ENCODE measurements around the gene LIPH.

Gene LIPH

GRCh38 chr3:185528532-185528931 lies 23.9 kb downstream of the LIPH start:
- H3K23ac ChIP-seq (ENCODE audit: low read length in 2 of 2) = no peak overlapping the region
- 94% methylated on average over 5 of the region's 6 CpGs for WGBS
- no peak overlapping the region for H2AFZ ChIP-seq (ENCODE audit: low read depth, low read length)
- no peaks in the 10 kb centered on the region for H3K9me3 ChIP-seq (ENCODE audit: control insufficient read depth, low read length)
- H3K79me1 ChIP-seq (replicated peaks; ENCODE audit: low read length, poor library complexity, severe bottlenecking) = no peaks in the 10 kb centered on the region
- H3K36me3 ChIP-seq (ENCODE audit: control insufficient read depth in 1 of 2, insufficient read depth in 2 of 2, low read depth in 1 of 2, low read length in 2 of 2) = no peaks in the 10 kb centered on the region
- H3K27me3 ChIP-seq (ENCODE audit: control insufficient read depth in 1 of 2, insufficient read depth in 1 of 2, low read length in 2 of 2) = peaks cover 0 to 7% of the 10 kb centered on the region in 2 experiments
- no peak overlapping the region for H3K27ac ChIP-seq (ENCODE audit: low read length, poor library complexity, severe bottlenecking)
- H3K9ac ChIP-seq (ENCODE audit: low read length) = no peak overlapping the region
- H3K4me3 ChIP-seq (ENCODE audit: insufficient read depth in 1 of 2, low read depth in 1 of 2, low read length in 2 of 2) = no peak overlapping the region
- H3K4me2 ChIP-seq (ENCODE audit: low read length, poor library complexity, severe bottlenecking) = no peak overlapping the region
- no peak overlapping the region for H2BK120ac ChIP-seq (ENCODE audit: low read depth, low read length)
- no peak for DNase-seq
- no peak overlapping the region for H2BK5ac ChIP-seq (ENCODE audit: low read depth, low read length, poor library complexity, severe bottlenecking)
- H3K4me1 ChIP-seq (ENCODE audit: control insufficient read depth, insufficient read depth, low read depth, low read length) = no peaks in the 10 kb centered on the region
- H2BK12ac ChIP-seq (ENCODE audit: low read length in 2 of 2) = no peak overlapping the region
- H3K14ac ChIP-seq (ENCODE audit: low read length in 2 of 2) = no peak overlapping the region
- H2AK5ac ChIP-seq (ENCODE audit: low read length, severe bottlenecking) = no peak overlapping the region
- no peak overlapping the region for H3K4ac ChIP-seq (ENCODE audit: low read depth in 1 of 2, low read length in 2 of 2)
- H3K18ac ChIP-seq (ENCODE audit: low read depth in 1 of 2, low read length in 2 of 2) = no peak overlapping the region
- H4K91ac ChIP-seq (ENCODE audit: low read length) = no peak overlapping the region
- H4K8ac ChIP-seq (ENCODE audit: low read length) = no peak overlapping the region
- no peak overlapping the region for H2BK15ac ChIP-seq (ENCODE audit: low read depth, poor library complexity, severe bottlenecking)

DNA sequence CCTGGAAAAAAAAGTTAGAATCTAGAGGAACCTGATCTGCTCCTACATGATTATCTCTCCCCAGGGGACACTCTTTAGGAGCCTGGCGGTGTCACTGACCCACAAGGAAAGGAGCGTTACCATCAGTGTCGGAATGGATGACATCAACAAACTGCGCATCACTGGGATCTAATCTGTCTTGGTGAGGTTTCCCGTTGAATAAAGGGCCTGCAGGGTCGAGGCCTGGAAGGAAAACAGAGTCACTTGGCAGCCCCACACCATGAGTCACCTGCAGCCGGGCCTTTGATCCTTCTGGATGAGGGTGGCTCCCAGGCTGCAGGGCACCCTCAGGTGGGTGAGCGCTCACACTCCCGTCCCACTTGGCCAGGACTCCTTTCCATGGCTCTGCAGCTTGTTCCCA lies 25.0 kb downstream of the LIPH start:
- DNase-seq = no peak
- Histone ChIP-seq H3K27ac (ENCODE audit: low read length, poor library complexity, severe bottlenecking) (no peak overlapping the region), H3K4ac (ENCODE audit: low read depth in 1 of 2, low read length in 2 of 2) (no peak overlapping the region), H2BK120ac (ENCODE audit: low read depth, low read length) (no peak overlapping the region), H3K23ac (ENCODE audit: low read length in 2 of 2) (no peak overlapping the region), H2BK15ac (ENCODE audit: low read depth, poor library complexity, severe bottlenecking) (no peak overlapping the region), H3K9ac (ENCODE audit: low read length) (no peak overlapping the region), H3K4me1 (ENCODE audit: control insufficient read depth, insufficient read depth, low read depth, low read length) (no peaks in the 10 kb centered on the region), H3K18ac (ENCODE audit: low read depth in 1 of 2, low read length in 2 of 2) (no peak overlapping the region), H2BK12ac (ENCODE audit: low read length in 2 of 2) (no peak overlapping the region), H3K36me3 (ENCODE audit: control insufficient read depth in 1 of 2, insufficient read depth in 2 of 2, low read depth in 1 of 2, low read length in 2 of 2) (no peaks in the 10 kb centered on the region), H3K4me2 (ENCODE audit: low read length, poor library complexity, severe bottlenecking) (no peak overlapping the region), H2BK5ac (ENCODE audit: low read depth, low read length, poor library complexity, severe bottlenecking) (no peak overlapping the region), H3K79me1 (replicated peaks; ENCODE audit: low read length, poor library complexity, severe bottlenecking) (no peaks in the 10 kb centered on the region), H2AK5ac (ENCODE audit: low read length, severe bottlenecking) (no peak overlapping the region), H4K91ac (ENCODE audit: low read length) (no peak overlapping the region), H2AFZ (ENCODE audit: low read depth, low read length) (no peak overlapping the region), H4K8ac (ENCODE audit: low read length) (no peak overlapping the region), H3K27me3 (ENCODE audit: control insufficient read depth in 1 of 2, insufficient read depth in 1 of 2, low read length in 2 of 2) (peaks cover 0 to 7% of the 10 kb centered on the region in 2 experiments), H3K14ac (ENCODE audit: low read length in 2 of 2) (no peak overlapping the region), H3K9me3 (ENCODE audit: control insufficient read depth, low read length) (no peaks in the 10 kb centered on the region), H3K4me3 (ENCODE audit: insufficient read depth in 1 of 2, low read depth in 1 of 2, low read length in 2 of 2) (no peak overlapping the region)
- 84% methylated on average over 9 of the region's 9 CpGs for WGBS

GRCh38 chr3:185526349-185526951 lies 25.9 kb downstream of the LIPH start:
- Histone ChIP-seq H3K27ac (ENCODE audit: low read length, poor library complexity, severe bottlenecking) (no peak overlapping the region), H2BK120ac (ENCODE audit: low read depth, low read length) (no peak overlapping the region), H2BK12ac (ENCODE audit: low read length in 2 of 2) (no peak overlapping the region), H3K4me3 (ENCODE audit: insufficient read depth in 1 of 2, low read depth in 1 of 2, low read length in 2 of 2) (no peak overlapping the region), H3K9me3 (ENCODE audit: control insufficient read depth, low read length) (no peaks in the 10 kb centered on the region), H4K8ac (ENCODE audit: low read length) (no peak overlapping the region), H3K14ac (ENCODE audit: low read length in 2 of 2) (no peak overlapping the region), H3K4ac (ENCODE audit: low read depth in 1 of 2, low read length in 2 of 2) (no peak overlapping the region), H3K4me1 (ENCODE audit: control insufficient read depth, insufficient read depth, low read depth, low read length) (no peaks in the 10 kb centered on the region), H4K91ac (ENCODE audit: low read length) (no peak overlapping the region), H3K36me3 (ENCODE audit: control insufficient read depth in 1 of 2, insufficient read depth in 2 of 2, low read depth in 1 of 2, low read length in 2 of 2) (no peaks in the 10 kb centered on the region), H2AFZ (ENCODE audit: low read depth, low read length) (no peak overlapping the region), H3K79me1 (replicated peaks; ENCODE audit: low read length, poor library complexity, severe bottlenecking) (no peaks in the 10 kb centered on the region), H3K23ac (ENCODE audit: low read length in 2 of 2) (no peak overlapping the region), H3K9ac (ENCODE audit: low read length) (no peak overlapping the region), H3K18ac (ENCODE audit: low read depth in 1 of 2, low read length in 2 of 2) (no peak overlapping the region), H3K4me2 (ENCODE audit: low read length, poor library complexity, severe bottlenecking) (no peak overlapping the region), H2BK5ac (ENCODE audit: low read depth, low read length, poor library complexity, severe bottlenecking) (no peak overlapping the region), H3K27me3 (ENCODE audit: control insufficient read depth in 1 of 2, insufficient read depth in 1 of 2, low read length in 2 of 2) (peaks cover 0 to 11% of the 10 kb centered on the region in 2 experiments), H2AK5ac (ENCODE audit: low read length, severe bottlenecking) (no peak overlapping the region), H2BK15ac (ENCODE audit: low read depth, poor library complexity, severe bottlenecking) (no peak overlapping the region)
- no peak for DNase-seq
- WGBS = no CpG with 5 or more reads among the region's 2 CpGs

GRCh38 chr3:185521349-185522138 lies 30.8 kb downstream of the LIPH start:
- H2BK12ac ChIP-seq (ENCODE audit: low read length in 2 of 2) = no peak overlapping the region
- WGBS = 79% methylated on average over 7 of the region's 7 CpGs
- H3K9me3 ChIP-seq (ENCODE audit: control insufficient read depth, low read length) = no peaks in the 10 kb centered on the region
- H3K14ac ChIP-seq (ENCODE audit: low read length in 2 of 2) = no peak overlapping the region
- no peak overlapping the region for H2BK15ac ChIP-seq (ENCODE audit: low read depth, poor library complexity, severe bottlenecking)
- no peaks in the 10 kb centered on the region for H3K36me3 ChIP-seq (ENCODE audit: control insufficient read depth in 1 of 2, insufficient read depth in 2 of 2, low read depth in 1 of 2, low read length in 2 of 2)
- peaks cover 10 to 21% of the 10 kb centered on the region in 2 experiments for H3K27me3 ChIP-seq (ENCODE audit: control insufficient read depth in 1 of 2, insufficient read depth in 1 of 2, low read length in 2 of 2)
- no peak overlapping the region for H2BK5ac ChIP-seq (ENCODE audit: low read depth, low read length, poor library complexity, severe bottlenecking)
- H3K79me1 ChIP-seq (replicated peaks; ENCODE audit: low read length, poor library complexity, severe bottlenecking) = no peaks in the 10 kb centered on the region
- H3K4ac ChIP-seq (ENCODE audit: low read depth in 1 of 2, low read length in 2 of 2) = no peak overlapping the region
- H2AFZ ChIP-seq (ENCODE audit: low read depth, low read length) = no peak overlapping the region
- no peak overlapping the region for H2AK5ac ChIP-seq (ENCODE audit: low read length, severe bottlenecking)
- no peaks in the 10 kb centered on the region for H3K4me1 ChIP-seq (ENCODE audit: control insufficient read depth, insufficient read depth, low read depth, low read length)
- H3K9ac ChIP-seq (ENCODE audit: low read length) = no peak overlapping the region
- no peak overlapping the region for H3K23ac ChIP-seq (ENCODE audit: low read length in 2 of 2)
- H4K8ac ChIP-seq (ENCODE audit: low read length) = no peak overlapping the region
- H4K91ac ChIP-seq (ENCODE audit: low read length) = no peak overlapping the region
- no peak overlapping the region for H3K4me2 ChIP-seq (ENCODE audit: low read length, poor library complexity, severe bottlenecking)
- DNase-seq = no peak
- no peak overlapping the region for H3K4me3 ChIP-seq (ENCODE audit: insufficient read depth in 1 of 2, low read depth in 1 of 2, low read length in 2 of 2)
- H2BK120ac ChIP-seq (ENCODE audit: low read depth, low read length) = no peak overlapping the region
- H3K27ac ChIP-seq (ENCODE audit: low read length, poor library complexity, severe bottlenecking) = no peak overlapping the region
- H3K18ac ChIP-seq (ENCODE audit: low read depth in 1 of 2, low read length in 2 of 2) = no peak overlapping the region
